PC-9 (cell line): ENCODE measurements around the gene PRKCB.

Experiments
- CTCF ChIP-seq: fragments of 200-600 bp; sonication (generic); conservative IDR thresholded peaks from 2 replicates; pipeline ENCODE4 v1.6.1; 2017; ENCODE audit warnings: mixed run types, antibody characterized with exemption, mild to moderate bottlenecking, moderate library complexity
- EZH2 ChIP-seq: fragments of 200-600 bp; sonication (generic); IDR thresholded peaks from 2 replicates; pipeline ENCODE4 v1.8.0; 2017; ENCODE audit warnings: antibody characterized with exemption, low read depth

GRCh38 chr16:24258791-24259190 is 423.0 kb downstream of the PRKCB start:
- no peak for TF ChIP-seq EZH2
- no peak for TF ChIP-seq CTCF
